ENCODE data around the gene GATA3.

Gene GATA3

DNA sequence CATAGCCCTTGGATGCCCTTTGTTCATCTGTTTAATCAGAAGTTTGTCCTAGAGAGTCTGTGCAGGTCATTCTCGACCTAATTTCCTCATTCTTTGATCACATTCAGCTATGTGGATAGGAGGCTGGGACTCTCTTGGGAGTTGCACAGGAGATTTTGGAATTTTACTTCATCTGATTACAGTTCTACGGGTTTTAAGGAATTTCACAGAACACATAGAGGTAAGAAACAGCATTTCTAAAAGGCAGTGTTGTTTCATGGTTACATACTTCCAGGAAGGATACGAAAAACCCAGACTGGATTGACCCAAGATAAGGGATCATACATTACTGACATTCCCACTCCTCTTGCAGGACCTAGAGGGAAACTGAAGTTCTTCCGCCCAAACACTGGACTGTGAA is 45.9 kb downstream of the GATA3 start:
- no peak for DNase-seq (ENCODE audit: low spot score)

DNA sequence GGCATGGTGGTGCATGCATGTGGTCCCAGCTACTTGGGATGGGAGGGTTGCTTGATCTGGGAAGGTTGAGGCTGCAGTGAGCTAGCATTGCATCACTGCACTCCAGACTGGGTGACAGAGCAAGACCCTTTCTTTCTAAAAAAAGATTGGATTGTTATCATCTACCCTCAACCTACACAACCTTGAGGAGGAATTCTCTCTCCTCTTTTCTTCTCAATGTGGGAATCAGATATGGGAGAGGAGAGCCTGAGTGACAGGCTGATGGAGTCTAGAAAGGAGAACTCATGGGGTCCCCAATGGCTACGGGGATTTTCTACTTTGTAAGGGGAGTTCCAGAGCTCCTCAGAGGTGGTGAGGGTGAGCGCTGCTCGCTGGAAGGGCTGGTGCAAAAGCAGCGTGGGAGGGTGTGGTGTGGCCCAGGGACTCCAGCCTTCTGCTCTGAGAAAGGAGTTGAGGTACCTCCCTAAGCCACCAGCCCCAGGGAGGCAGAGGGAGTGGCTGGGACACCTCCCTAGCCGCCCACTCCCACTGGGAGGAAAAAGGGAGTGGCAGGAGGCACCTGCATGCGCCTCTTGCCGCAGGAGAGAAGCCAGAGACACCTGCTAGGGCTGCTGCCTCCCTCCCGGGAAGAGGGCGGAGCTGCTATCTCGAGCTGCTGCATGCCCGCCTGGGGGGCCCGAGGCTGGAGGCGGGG is 48.4 kb downstream of the GATA3 start:
- DNase-seq (ENCODE audit: low spot score) = no peak

GRCh38 chr10:8103543-8103942 is 49.1 kb downstream of the GATA3 start:
- no peak for DNase-seq (ENCODE audit: low spot score)

DNA sequence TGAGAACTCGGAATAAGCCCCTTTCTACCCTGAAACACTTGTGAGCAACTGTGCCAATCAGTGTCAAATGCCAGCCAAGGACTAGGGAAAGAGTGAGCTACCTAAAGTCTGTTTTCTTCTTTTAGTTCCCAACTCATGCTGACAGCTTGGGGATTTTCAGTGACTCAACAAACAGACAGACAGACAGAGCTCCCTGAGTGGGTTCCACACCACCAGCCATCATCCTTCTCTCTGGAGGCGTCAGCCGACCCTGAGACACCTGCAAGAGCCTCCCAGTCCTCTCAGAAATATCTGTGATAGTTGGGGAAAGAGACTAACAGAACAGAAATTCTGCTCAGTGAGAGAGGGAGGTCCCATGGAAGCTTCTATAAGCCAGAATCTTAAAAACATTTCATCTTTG is 49.5 kb downstream of the GATA3 start:
- DNase-seq (ENCODE audit: low spot score) = no peak

DNA sequence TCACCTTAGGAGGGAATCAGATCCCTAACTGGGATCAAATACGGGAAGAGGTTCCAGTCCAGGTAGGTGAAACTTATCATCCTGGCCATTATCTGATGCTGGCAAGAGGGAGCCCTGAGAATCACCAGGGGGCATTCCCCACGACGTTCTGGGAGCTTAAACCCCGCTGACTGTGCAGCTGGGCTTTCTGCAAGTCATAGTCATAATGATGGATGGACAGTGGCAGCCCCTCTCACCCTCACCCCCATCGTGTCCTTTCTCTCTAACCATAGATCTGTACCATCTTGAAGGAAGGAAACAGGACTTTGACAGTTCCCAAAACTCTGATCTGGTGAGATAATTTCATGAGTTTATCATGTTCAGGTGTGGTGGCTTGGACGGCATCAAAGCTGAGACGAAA is 50.2 kb downstream of the GATA3 start:
- DNase-seq (ENCODE audit: low spot score) = no peak

DNA sequence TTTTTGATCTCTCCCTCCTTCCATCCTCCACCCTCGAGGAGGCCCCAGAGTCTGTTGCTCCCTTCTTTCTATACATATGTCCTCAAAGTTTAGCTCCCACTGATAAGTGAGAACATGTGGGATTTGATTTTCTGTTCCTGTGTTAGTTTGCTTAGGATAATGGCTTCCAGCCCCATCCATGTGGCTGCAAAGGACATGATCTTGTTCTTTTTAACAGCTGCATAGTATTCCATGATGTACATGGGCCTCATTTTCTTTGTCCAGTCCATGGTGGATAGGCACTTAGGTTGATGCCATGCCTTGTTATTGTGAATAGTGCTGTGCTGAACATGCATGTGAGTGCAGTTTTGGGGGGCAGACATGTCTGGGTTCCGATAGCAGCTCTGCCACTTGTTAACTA is 51.4 kb downstream of the GATA3 start:
- no peak for DNase-seq (ENCODE audit: low spot score)

GRCh38 chr10:8112230-8112905 is 57.9 kb downstream of the GATA3 start:
- peak; percentile 72 for DNase-seq (ENCODE audit: low spot score)

DNA sequence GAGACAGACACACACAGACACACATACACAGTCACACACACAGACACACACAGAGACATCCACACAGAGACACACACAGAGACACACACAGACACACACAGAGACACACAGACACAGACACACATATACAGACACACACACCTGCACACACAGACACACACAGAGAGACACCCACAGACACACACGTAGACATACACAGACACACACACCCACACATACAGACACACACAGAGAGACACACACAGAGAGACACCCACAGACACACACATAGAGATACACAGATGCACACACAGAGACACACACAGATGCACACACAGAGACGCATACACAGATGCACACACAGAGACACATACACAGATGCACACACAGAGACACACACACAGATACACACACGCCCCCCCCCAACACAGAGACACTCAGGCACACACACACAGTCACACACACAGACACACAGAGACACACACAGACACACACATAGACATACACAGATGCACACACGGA is 58.5 kb downstream of the GATA3 start:
- DNase-seq (ENCODE audit: low spot score) = no peak

DNA sequence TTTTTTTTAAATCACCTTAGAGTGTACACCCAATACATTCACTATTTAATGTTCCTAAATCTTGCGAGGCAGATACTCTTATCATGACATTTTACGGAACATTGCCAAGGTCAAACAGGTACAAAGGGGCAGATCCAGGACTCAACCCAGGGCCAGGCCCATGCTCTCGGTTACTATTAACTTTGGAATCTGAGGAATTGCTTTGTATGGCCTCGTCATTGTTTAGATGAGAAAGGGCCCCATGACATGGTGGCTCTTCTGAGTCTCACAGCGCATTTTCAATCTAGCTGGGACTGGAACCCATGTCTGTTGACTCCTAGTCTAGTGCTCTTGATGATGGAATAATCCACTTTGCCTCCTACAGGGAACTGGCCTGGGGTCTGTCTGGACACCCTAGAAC is 59.1 kb downstream of the GATA3 start:
- no peak for DNase-seq (ENCODE audit: low spot score)

- no peak for DNase-seq (ENCODE audit: low spot score)
Measured at GRCh38 chr10:8114741-8115617, 60.5 kb downstream of the GATA3 start.

DNA sequence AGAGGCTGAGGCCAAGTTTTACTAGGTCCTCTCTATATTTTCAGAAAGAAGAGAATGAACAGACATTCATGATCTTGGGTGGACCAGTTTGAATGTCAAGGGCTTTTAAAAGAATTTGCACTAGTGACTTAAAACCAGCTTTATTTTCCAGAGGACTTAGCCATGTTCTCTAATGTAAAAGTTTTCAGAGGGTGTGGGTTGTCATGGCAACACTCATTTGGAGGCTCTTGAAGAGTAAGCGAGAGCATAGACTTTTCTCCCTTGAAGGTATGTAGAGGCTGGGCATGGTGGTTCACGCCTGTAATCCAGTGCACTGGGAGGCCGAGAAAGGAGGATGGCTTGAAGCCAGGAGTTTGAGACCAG is 61.1 kb downstream of the GATA3 start:
- DNase-seq (ENCODE audit: low spot score) = no peak

GRCh38 chr10:8116474-8116873 is 62.0 kb downstream of the GATA3 start:
- DNase-seq (ENCODE audit: low spot score) = no peak

DNA sequence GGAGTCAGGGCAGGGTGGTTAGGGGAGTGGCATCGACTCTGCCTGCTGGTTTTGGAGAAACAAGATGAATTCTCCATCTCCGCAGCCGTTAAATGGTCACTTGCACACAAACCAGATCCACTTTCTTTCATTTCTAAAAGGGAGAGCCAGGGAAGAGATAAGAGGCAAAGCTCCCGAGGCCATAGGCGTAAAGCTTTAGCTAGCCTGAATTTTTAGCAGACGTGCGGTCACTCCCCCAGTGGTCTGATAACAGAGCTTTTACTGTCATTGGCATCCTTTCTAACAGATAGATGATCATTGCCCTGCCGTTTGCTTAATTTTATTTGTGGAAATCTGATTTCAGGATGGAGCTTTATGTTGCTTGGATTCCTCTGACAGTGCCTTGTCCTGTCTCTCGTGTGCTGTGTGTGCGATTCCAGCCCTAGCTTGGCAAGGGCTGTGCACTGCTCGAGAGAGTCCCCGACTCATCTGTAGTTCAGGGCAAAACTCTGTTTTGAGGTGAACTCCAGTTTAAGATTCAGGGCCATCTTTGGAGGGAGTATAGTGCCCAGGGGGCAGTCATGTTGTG is 62.5 kb downstream of the GATA3 start:
- DNase-seq (ENCODE audit: low spot score) = peak; percentile 99

DNA sequence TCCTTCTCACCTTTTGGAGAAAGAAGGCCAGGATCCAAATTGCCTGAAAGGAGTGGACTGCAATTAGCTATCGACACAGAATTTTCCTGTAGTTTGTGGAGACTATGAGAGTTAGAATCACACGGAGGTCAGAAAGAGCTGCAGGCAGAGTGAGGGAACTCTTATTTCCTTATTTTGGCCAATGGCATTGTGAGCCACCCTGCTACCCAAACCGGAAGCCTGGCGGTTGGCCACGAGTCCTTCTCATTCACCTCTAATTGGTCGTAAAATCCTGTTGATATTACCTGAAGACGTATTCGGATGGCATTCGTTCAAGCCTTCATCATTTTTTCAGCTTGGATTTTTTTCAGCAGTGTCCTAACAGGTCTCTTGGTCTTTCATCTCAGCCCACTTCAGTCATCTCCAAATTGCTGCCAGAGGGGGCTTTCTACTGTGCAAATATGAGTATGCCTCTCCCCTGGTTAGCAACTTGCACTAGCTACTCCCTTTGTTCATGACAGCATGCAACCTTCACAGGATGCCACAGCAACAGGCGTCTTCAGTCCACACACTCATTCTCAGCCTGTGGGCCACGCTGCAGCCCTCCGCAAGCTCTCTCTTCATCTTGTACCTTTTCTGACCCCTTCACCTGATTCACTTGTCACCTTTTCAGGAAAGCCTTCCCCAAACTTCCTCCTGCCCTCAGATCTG is 66.9 kb downstream of the GATA3 start:
- DNase-seq (ENCODE audit: low spot score) = no peak

DNA sequence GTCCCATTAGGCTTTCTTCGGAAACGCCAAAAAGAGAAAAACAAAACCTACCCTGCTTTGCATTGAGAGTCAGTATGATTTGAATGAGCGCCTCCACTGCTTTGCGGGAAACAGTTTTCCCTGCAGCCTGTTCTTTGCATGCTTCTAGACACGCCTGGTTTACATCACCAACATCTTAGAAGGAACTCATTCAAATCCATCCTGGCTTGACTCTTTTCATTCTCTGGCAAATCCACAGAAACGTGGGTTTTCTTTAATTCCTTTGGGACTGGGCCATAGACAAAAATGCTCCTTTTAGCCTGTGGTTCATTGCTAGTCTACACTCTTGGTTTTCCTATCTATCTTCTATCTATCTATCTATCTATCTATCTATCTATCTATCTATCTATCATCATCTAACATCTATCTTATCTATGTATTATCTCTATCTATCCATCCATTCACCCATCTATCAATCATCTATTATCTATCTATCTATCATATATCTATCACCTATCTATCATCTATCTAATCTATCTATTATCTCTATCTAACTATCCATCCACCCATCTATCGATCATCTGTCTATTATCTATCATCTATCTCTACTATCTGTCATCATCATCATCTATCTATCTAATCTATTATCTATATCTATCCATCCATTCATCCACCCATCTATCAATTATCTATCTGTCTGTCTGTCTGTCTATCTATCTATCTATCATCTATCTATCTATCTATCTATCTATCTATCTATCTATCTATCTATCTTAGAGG is 68.3 kb downstream of the GATA3 start:
- no peak for DNase-seq (ENCODE audit: low spot score)

DNA sequence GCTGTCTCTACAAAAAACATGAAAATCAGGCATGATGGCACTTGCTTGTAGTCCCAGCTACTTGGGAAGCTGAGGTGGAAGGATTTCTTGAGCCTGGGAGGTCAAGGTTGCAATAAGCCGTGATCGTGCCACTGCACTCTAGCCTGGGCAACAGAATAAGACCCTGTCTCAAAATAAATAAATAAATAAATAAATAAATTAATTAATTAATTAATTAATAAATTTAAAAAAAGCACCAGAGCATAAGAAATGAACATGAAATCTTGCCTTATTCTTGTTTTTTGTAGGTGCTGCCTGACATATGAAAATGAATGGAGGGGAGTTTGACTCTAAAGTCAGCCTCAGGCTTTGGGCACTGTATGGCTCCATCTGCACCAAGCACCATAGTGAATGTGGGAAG is 69.9 kb downstream of the GATA3 start:
- DNase-seq (ENCODE audit: low spot score) = no peak

All from SK-N-DZ (cell line).